Activated naive CD4-positive, alpha-beta T cell treated with Interleukin-2 at 50 U/mL for 16 hours (primary cell): ENCODE measurements around the gene ARL4C.

Source experiments
- DNase-seq: peaks from one replicate; pipeline ENCODE4 v3.0.0-alpha.2; 2020

Gene ARL4C

GRCh38 chr2:234444893-234445292, 52.0 kb downstream of the ARL4C start:
- DNase-seq, result peak; percentile 55

- DNase-seq, result no peak
Observed at GRCh38 chr2:234444242-234444730, 52.6 kb downstream of the ARL4C start.
